K562 (cell line): ENCODE measurements around the gene NOP14. TPM values are rescaled to one million over a fixed set of nuclear protein-coding genes. Genes with fewer than 3 reads are reported as not detected.

ENCODE experiments used
- BMI1 ChIP-seq: fragments of 150-350 bp; IDR thresholded peaks from 2 replicates; pipeline ENCODE4 v1.6.1; 2014; ENCODE audit warnings: low read length
- CBFA2T3 ChIP-seq: fragments of 450-650 bp; IDR thresholded peaks from 2 replicates; pipeline ENCODE4 v1.6.1; 2017
- EGR1 ChIP-seq: fragments of 450-650 bp; conservative IDR thresholded peaks from 2 replicates; pipeline ENCODE4 v1.6.1; 2017; ENCODE audit warnings: mild to moderate bottlenecking
- GATAD2B ChIP-seq: fragments of 450-650 bp; IDR thresholded peaks from 2 replicates; pipeline ENCODE4 v1.6.1; 2017; ENCODE audit warnings: mild to moderate bottlenecking, borderline replicate concordance
- HDAC1 ChIP-seq, 2 experiments: fragments of 450-650 bp; IDR thresholded peaks; 2 replicates each; pipeline ENCODE4 v1.6.1; 2016 to 2017; ENCODE audit warnings: inconsistent platforms in 1 of 2, mild to moderate bottlenecking in 1 of 2, moderate library complexity in 1 of 2
- MEF2D ChIP-seq: conservative IDR thresholded peaks from 2 replicates; pipeline ENCODE4 v1.6.1; 2016; ENCODE audit warnings: low read depth, missing genetic modification characterization, missing compliant biosample characterization
- NR2C2 ChIP-seq, 2 experiments: fragments of 200-800 bp in 1 of 2; sonication (Bioruptor generic) in 1 of 2; sonication (generic) in 1 of 2; formaldehyde crosslinking in 1 of 2; IDR thresholded peaks; 2 replicates each; pipeline versions ENCODE4 v1.6.1 to v1.8.0; 2016 to 2022; ENCODE audit warnings: mild to moderate bottlenecking in 1 of 2, missing compliant biosample characterization in 1 of 2, missing genetic modification characterization in 1 of 2, missing genetic modification reagents in 1 of 2
- RBM34 ChIP-seq: fragments of 200-400 bp; formaldehyde crosslinking; IDR thresholded peaks from 2 replicates; pipeline ENCODE4 v1.6.1; 2018; ENCODE audit warnings: low read length, borderline replicate concordance; ENCODE audit not compliant: insufficient read depth
- SRSF1 ChIP-seq: fragments of 200-400 bp; formaldehyde crosslinking; IDR thresholded peaks from 2 replicates; pipeline ENCODE4 v1.6.1; 2017; ENCODE audit warnings: mild to moderate bottlenecking, low read depth, low read length, moderate library complexity
- ZC3H11A ChIP-seq: IDR thresholded peaks from 2 replicates; pipeline ENCODE4 v1.6.1; 2012; ENCODE audit warnings: low read depth, low read length, improper control_type of control experiment
- ZFP1 ChIP-seq: fragments of 450-650 bp; formaldehyde crosslinking; IDR thresholded peaks from 2 replicates; pipeline ENCODE4 v1.4.0; 2020; ENCODE audit warnings: mild to moderate bottlenecking, mixed read lengths
- ZFPM2 ChIP-seq: fragments of 250-450 bp; sonication (Bioruptor Pico); IDR thresholded peaks from 2 replicates; pipeline ENCODE4 v1.5.1; 2022; ENCODE audit warnings: mild to moderate bottlenecking
- ZNF274 ChIP-seq: IDR thresholded peaks from 2 replicates; pipeline ENCODE4 v1.6.1; 2011; ENCODE audit warnings: low read depth, mild to moderate bottlenecking, low read length, moderate library complexity, borderline replicate concordance
- ZNF324 ChIP-seq: fragments of 250-450 bp; sonication (Bioruptor Pico); IDR thresholded peaks from 2 replicates; pipeline ENCODE4 v1.4.0; 2020; ENCODE audit warnings: mild to moderate bottlenecking
- ZNF551 ChIP-seq: fragments of 250-450 bp; sonication (Bioruptor Pico); IDR thresholded peaks from 2 replicates; pipeline ENCODE4 v1.5.0; 2021; ENCODE audit warnings: mild to moderate bottlenecking, moderate library complexity
- ZNF766 ChIP-seq: fragments of 200-800 bp; sonication (Bioruptor generic); conservative IDR thresholded peaks from 2 replicates; pipeline ENCODE4 v1.6.1; 2016; ENCODE audit warnings: missing genetic modification characterization, missing compliant biosample characterization
- ZSCAN29 ChIP-seq: fragments of 450-650 bp; IDR thresholded peaks from 2 replicates; pipeline ENCODE4 v1.6.1; 2017
- polyA plus RNA-seq, 8 experiments: library from polyadenylated mRNA; depleted of rRNA in 4 of 8; stranded (reverse) in 5 of 8; unstranded in 3 of 8; fragments of >200 nt; fragmentation: Nextera tagmentation in 2 of 8; fragmentation: Illumina TruSeq in 1 of 8; extraction: Ambion mirVana in 2 of 8; extraction: Trizol in 1 of 8; gene quantifications; 2 replicates each; pipeline versions ENCODE4 v1.2.1 to v1.2.3, GENCODE V29; 2011 to 2014; ENCODE audit warnings: inconsistent platforms in 1 of 8, missing spikeins in 1 of 8
- total RNA-seq, 7 experiments: library from RNA; depleted of rRNA in 6 of 7; stranded (reverse); fragments of >200 nt in 6 of 7; fragmentation: Illumina TruSeq in 2 of 7; extraction: Trizol in 2 of 7; gene quantifications; 2 replicates each; pipeline versions ENCODE4 v1.2.1 to v1.2.3, GENCODE V29; 2011 to 2021; ENCODE audit warnings: low replicate concordance in 1 of 7
- TF ChIP-seq, protein P1 (sequence below): fragments of 450-650 bp; formaldehyde crosslinking; IDR thresholded peaks from 2 replicates; pipeline ENCODE4 v1.4.0; 2020; ENCODE audit warnings: mild to moderate bottlenecking, moderate library complexity
- TF ChIP-seq, protein P2 (sequence below): sonication (generic); formaldehyde crosslinking; IDR thresholded peaks from 2 replicates; pipeline ENCODE4 v1.8.0; 2022; ENCODE audit warnings: missing genetic modification reagents, mild to moderate bottlenecking, borderline replicate concordance
- TF ChIP-seq, protein P3 (sequence below): fragments of 250-450 bp; sonication (Bioruptor Pico); IDR thresholded peaks from 2 replicates; pipeline ENCODE4 v1.4.0; 2020; ENCODE audit warnings: mild to moderate bottlenecking, moderate library complexity
- TF ChIP-seq, protein P4 (sequence below): sonication (generic); formaldehyde crosslinking; IDR thresholded peaks from 2 replicates; pipeline ENCODE4 v1.8.0; 2023; ENCODE audit warnings: mild to moderate bottlenecking, missing genetic modification reagents

Gene NOP14
- total and polyA plus RNA-seq, 9 of the 15 experiments (the other 6 are each of a cell fraction or from before 2014, with no cell fraction given) = 12.7 to 76.0 (median 50.9) TPM

DNA sequence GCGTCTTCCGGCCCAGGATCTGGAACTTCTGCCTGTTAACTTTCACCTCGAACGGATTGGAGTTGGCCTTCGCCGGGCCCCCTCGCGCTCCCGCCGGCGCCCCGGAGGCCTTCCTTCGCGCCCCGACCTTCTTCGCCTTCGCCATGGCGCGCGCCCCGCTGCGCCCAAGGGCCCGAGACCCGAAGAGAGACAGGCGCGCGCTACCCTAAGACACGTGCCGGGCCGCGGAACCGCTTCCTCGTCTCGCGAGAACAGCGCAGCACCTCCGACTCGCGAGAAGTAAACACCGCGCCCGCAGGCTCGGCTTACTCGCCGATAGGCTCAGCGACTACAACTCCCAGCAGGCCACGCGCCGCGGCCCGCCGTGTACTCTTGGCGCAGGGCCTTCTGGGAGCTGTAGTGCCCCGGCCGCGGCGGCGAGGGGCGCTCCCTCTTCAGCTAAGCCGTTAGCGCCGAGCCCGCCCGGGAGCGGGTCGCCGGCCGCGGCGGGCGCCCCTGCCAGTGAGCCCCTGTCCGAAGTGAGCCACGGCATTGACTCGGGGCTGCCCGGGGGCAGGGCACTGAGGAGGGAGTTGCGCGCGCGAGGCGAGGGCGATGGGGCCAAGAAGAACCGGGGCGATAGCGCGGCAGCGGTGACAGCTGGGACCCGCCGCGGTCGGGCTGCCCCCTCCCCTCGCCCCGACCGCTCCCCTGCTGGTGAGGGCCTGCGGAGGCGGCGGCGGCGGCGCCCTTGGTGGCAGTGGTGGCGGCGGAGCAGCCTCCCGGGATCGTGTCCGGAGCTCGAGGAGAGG is at the start of gene NOP14, which contains the start of gene GRK4 (continued):
- TF ChIP-seq ZNF551 (CRISPR knock-in tag) = no peak
- peak; percentile 77 for TF ChIP-seq EGR1
- no peak for TF ChIP-seq ZFPM2 (CRISPR knock-in tag)
- TF ChIP-seq MEF2D = no peak
- TF ChIP-seq ZNF766 (CRISPR knock-in tag) = peak; percentile 97
- TF ChIP-seq RBM34 = 0 out of 2 replicates have a peak, but pooled peaks have one; percentile 83
- no peak for TF ChIP-seq BMI1
- TF ChIP-seq, protein P1, sequence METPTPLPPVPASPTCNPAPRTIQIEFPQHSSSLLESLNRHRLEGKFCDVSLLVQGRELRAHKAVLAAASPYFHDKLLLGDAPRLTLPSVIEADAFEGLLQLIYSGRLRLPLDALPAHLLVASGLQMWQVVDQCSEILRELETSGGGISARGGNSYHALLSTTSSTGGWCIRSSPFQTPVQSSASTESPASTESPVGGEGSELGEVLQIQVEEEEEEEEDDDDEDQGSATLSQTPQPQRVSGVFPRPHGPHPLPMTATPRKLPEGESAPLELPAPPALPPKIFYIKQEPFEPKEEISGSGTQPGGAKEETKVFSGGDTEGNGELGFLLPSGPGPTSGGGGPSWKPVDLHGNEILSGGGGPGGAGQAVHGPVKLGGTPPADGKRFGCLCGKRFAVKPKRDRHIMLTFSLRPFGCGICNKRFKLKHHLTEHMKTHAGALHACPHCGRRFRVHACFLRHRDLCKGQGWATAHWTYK (CRISPR knock-in tag) = peak; percentile 57; the same call in 1 of the 2 replicates
- TF ChIP-seq, protein P2, sequence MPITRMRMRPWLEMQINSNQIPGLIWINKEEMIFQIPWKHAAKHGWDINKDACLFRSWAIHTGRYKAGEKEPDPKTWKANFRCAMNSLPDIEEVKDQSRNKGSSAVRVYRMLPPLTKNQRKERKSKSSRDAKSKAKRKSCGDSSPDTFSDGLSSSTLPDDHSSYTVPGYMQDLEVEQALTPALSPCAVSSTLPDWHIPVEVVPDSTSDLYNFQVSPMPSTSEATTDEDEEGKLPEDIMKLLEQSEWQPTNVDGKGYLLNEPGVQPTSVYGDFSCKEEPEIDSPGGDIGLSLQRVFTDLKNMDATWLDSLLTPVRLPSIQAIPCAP (CRISPR knock-in tag) = 0 out of 2 replicates have a peak, but pooled peaks have one; percentile 64
- TF ChIP-seq GATAD2B = 0 out of 2 replicates have a peak, but pooled peaks have one; percentile 30
- TF ChIP-seq, protein P3, sequence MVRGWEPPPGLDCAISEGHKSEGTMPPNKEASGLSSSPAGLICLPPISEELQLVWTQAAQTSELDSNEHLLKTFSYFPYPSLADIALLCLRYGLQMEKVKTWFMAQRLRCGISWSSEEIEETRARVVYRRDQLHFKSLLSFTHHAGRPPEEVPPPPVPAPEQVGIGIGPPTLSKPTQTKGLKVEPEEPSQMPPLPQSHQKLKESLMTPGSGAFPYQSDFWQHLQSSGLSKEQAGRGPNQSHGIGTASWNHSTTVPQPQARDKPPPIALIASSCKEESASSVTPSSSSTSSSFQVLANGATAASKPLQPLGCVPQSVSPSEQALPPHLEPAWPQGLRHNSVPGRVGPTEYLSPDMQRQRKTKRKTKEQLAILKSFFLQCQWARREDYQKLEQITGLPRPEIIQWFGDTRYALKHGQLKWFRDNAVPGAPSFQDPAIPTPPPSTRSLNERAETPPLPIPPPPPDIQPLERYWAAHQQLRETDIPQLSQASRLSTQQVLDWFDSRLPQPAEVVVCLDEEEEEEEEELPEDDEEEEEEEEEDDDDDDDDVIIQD (CRISPR knock-in tag) = no peak
- TF ChIP-seq CBFA2T3 = no peak
- no peak for TF ChIP-seq ZSCAN29
- TF ChIP-seq HDAC1 (IDR thresholded peaks at IDR 0.05) = no peak; a peak in 2 of 4 replicates
- no peak; the same call in 1 of the 2 replicates for TF ChIP-seq NR2C2 (CRISPR knock-in tag; IDR thresholded peaks at IDR 0.05)
- TF ChIP-seq NR2C2 (tag; IDR thresholded peaks at IDR 0.05) = peak; percentile 97
- TF ChIP-seq, protein P4, sequence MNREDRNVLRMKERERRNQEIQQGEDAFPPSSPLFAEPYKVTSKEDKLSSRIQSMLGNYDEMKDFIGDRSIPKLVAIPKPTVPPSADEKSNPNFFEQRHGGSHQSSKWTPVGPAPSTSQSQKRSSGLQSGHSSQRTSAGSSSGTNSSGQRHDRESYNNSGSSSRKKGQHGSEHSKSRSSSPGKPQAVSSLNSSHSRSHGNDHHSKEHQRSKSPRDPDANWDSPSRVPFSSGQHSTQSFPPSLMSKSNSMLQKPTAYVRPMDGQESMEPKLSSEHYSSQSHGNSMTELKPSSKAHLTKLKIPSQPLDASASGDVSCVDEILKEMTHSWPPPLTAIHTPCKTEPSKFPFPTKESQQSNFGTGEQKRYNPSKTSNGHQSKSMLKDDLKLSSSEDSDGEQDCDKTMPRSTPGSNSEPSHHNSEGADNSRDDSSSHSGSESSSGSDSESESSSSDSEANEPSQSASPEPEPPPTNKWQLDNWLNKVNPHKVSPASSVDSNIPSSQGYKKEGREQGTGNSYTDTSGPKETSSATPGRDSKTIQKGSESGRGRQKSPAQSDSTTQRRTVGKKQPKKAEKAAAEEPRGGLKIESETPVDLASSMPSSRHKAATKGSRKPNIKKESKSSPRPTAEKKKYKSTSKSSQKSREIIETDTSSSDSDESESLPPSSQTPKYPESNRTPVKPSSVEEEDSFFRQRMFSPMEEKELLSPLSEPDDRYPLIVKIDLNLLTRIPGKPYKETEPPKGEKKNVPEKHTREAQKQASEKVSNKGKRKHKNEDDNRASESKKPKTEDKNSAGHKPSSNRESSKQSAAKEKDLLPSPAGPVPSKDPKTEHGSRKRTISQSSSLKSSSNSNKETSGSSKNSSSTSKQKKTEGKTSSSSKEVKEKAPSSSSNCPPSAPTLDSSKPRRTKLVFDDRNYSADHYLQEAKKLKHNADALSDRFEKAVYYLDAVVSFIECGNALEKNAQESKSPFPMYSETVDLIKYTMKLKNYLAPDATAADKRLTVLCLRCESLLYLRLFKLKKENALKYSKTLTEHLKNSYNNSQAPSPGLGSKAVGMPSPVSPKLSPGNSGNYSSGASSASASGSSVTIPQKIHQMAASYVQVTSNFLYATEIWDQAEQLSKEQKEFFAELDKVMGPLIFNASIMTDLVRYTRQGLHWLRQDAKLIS (CRISPR knock-in tag) = no peak
- TF ChIP-seq SRSF1 = no peak
- TF ChIP-seq ZC3H11A = no peak
- TF ChIP-seq ZFP1 (CRISPR knock-in tag) = no peak
- no peak for TF ChIP-seq ZNF324
- TF ChIP-seq ZNF274 = no peak; the same call in 1 of the 2 replicates
